Karpas-422 (cell line): ENCODE data around the gene FMNL2. TPM values are rescaled to one million over a fixed set of nuclear protein-coding genes. Genes with fewer than 3 reads are reported as not detected.

Experiments used
- DNase-seq: peaks from one replicate; pipeline ENCODE4 v3.0.0-alpha.2; 2015
- H2AFZ ChIP-seq: fragments of 200-600 bp; sonication (generic); 2 replicates; pipeline ENCODE4 v1.6.1; 2014; ENCODE audit warnings: antibody characterized with exemption, low read length, mixed read lengths
- H3K27ac ChIP-seq: fragments of 200-600 bp; sonication (generic); 2 replicates; pipeline ENCODE4 v1.5.1; 2014; ENCODE audit warnings: mild to moderate bottlenecking, low read length, moderate library complexity
- H3K27me3 ChIP-seq: fragments of 200-600 bp; sonication (generic); 2 replicates; pipeline ENCODE4 v1.6.1; 2014; ENCODE audit warnings: low read length, mixed read lengths
- H3K36me3 ChIP-seq: fragments of 200-600 bp; sonication (generic); 2 replicates; pipeline ENCODE4 v1.6.1; 2014; ENCODE audit warnings: low read length, mixed read lengths; ENCODE audit not compliant: insufficient read depth
- H3K4me1 ChIP-seq: fragments of 200-600 bp; sonication (generic); 2 replicates; pipeline ENCODE4 v1.6.1; 2014; ENCODE audit warnings: mild to moderate bottlenecking, low read length, mixed read lengths
- H3K4me2 ChIP-seq: fragments of 200-600 bp; sonication (generic); 2 replicates; pipeline ENCODE4 v1.6.1; 2014; ENCODE audit warnings: low read length, low read depth, mild to moderate bottlenecking; ENCODE audit not compliant: poor library complexity, severe bottlenecking
- H3K4me3 ChIP-seq: fragments of 200-600 bp; sonication (generic); 2 replicates; pipeline ENCODE4 v1.5.1; 2014; ENCODE audit warnings: mild to moderate bottlenecking, antibody characterized with exemption, low read length, mixed read lengths
- H3K79me2 ChIP-seq: fragments of 200-600 bp; sonication (generic); 2 replicates; pipeline ENCODE4 v1.6.1; 2014; ENCODE audit warnings: mild to moderate bottlenecking, low read length, mixed read lengths
- H3K9ac ChIP-seq: fragments of 200-600 bp; sonication (generic); 2 replicates; pipeline ENCODE4 v1.6.0; 2014; ENCODE audit warnings: low read length
- H3K9me2 ChIP-seq: fragments of 200-600 bp; sonication (generic), shearing (Covaris generic); replicated peaks from 2 replicates; pipeline ENCODE4 v1.6.0; 2014; ENCODE audit warnings: mild to moderate bottlenecking, low read length, moderate library complexity; ENCODE audit not compliant: insufficient read depth
- H3K9me3 ChIP-seq: fragments of 300-700, 200-600 bp; sonication (generic); 2 replicates; pipeline ENCODE4 v1.6.1; 2014; ENCODE audit warnings: low read length, mixed read lengths
- H4K20me1 ChIP-seq: fragments of 200-600 bp; sonication (generic); 2 replicates; pipeline ENCODE4 v1.6.1; 2014; ENCODE audit warnings: mild to moderate bottlenecking, antibody characterized with exemption, low read length, low read depth; ENCODE audit not compliant: insufficient read depth
- total RNA-seq: library from RNA; depleted of rRNA; stranded (reverse); fragments of >200 nt; shearing (Covaris generic); gene quantifications from 2 replicates; pipeline ENCODE4 v1.2.3, GENCODE V29; 2014; ENCODE audit warnings: low replicate concordance

Gene FMNL2
- total RNA-seq, 1 experiment from 2014 or later: 3.2 TPM

DNA sequence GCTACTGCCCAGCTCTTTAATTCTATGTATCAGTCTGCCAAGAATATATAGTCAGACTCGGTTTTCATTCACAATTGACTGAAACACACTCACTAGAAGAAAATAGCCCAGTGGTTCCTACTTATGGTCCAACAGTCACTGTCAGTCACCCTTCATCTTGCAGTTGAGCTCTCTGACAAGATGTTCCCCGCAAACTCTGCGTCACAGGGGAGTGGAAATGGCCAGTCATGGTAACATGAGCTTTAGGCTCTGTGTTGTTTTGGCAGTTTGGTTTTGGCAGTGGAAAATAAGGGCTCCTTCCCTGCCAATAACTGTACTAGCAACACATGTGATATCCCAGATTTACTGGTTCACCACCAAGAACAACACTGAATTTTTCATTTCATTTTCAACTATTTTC is 259.8 kb downstream of the FMNL2 start:
- Histone ChIP-seq H3K4me3 (no peak overlapping the region), H3K79me2 (no peaks in the 10 kb centered on the region), H3K4me2 (no peak overlapping the region), H2AFZ (no peak overlapping the region), H3K9me3 (no peaks in the 10 kb centered on the region), H3K36me3 (no peaks in the 10 kb centered on the region), H3K9ac (no peak overlapping the region), H3K4me1 (peaks cover 9% of the 10 kb centered on the region), H3K9me2 (no peaks in the 10 kb centered on the region), H4K20me1 (no peaks in the 10 kb centered on the region), H3K27me3 (no peaks in the 10 kb centered on the region), H3K27ac (no peak overlapping the region)
- DNase-seq: no peak

- H3K4me2 ChIP-seq: no peak overlapping the region
Measured at GRCh38 chr2:152598975-152599759, 264.2 kb downstream of the FMNL2 start.

GRCh38 chr2:152600051-152600657 is 265.2 kb downstream of the FMNL2 start:
- Histone ChIP-seq H3K9me3 (no peaks in the 10 kb centered on the region), H2AFZ (no peak overlapping the region), H3K27ac (no peak overlapping the region), H3K4me1 (no peaks in the 10 kb centered on the region), H4K20me1 (no peaks in the 10 kb centered on the region), H3K27me3 (no peaks in the 10 kb centered on the region), H3K36me3 (no peaks in the 10 kb centered on the region), H3K9me2 (no peaks in the 10 kb centered on the region), H3K9ac (no peak overlapping the region), H3K79me2 (no peaks in the 10 kb centered on the region), H3K4me2 (no peak overlapping the region), H3K4me3 (no peak overlapping the region)
- DNase-seq: no peak

More at GRCh38 chr2:152598975-152599759, 264.2 kb downstream of the FMNL2 start:
- Histone ChIP-seq H3K27ac (no peak overlapping the region), H2AFZ (no peak overlapping the region), H3K27me3 (no peaks in the 10 kb centered on the region), H4K20me1 (no peaks in the 10 kb centered on the region), H3K4me1 (peaks cover 6% of the 10 kb centered on the region), H3K79me2 (no peaks in the 10 kb centered on the region), H3K36me3 (no peaks in the 10 kb centered on the region), H3K9ac (no peak overlapping the region), H3K4me3 (no peak overlapping the region), H3K9me2 (no peaks in the 10 kb centered on the region), H3K9me3 (no peaks in the 10 kb centered on the region)
- no peak for DNase-seq

- no peak overlapping the region for H3K27ac ChIP-seq
- no peak for DNase-seq
- H3K9ac ChIP-seq: no peak overlapping the region
- no peaks in the 10 kb centered on the region for H3K9me2 ChIP-seq
- H3K4me1 ChIP-seq: no peaks in the 10 kb centered on the region
- H4K20me1 ChIP-seq: no peaks in the 10 kb centered on the region
- H3K36me3 ChIP-seq: no peaks in the 10 kb centered on the region
- no peak overlapping the region for H3K4me2 ChIP-seq
- H2AFZ ChIP-seq: no peak overlapping the region
- no peaks in the 10 kb centered on the region for H3K79me2 ChIP-seq
- no peak overlapping the region for H3K4me3 ChIP-seq
- no peaks in the 10 kb centered on the region for H3K27me3 ChIP-seq
- no peaks in the 10 kb centered on the region for H3K9me3 ChIP-seq
Measured at GRCh38 chr2:152600697-152601096, 265.7 kb downstream of the FMNL2 start.

GRCh38 chr2:152602750-152603149 is 267.8 kb downstream of the FMNL2 start:
- DNase-seq: no peak
- Histone ChIP-seq H3K79me2 (no peaks in the 10 kb centered on the region), H3K27me3 (no peaks in the 10 kb centered on the region)

DNA sequence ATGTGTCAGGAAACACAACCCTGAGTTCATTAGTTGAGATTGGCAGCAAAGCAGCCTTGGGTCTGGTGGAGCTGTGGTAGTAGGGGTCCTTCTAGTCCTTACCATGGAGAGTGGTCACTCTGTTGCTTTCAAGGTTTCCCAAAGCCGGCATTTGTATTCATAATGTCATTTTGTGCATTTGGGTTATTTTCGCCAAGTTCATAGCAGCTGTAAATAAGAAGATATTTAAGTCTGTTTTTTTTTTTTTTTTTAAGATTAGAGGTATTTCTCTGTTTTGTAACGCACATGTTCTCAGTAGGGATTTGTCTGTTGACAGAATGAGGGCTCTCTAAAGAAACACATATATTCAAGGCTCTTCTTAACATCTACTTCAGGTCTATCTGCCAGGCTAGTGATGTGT is 268.2 kb downstream of the FMNL2 start:
- H3K79me2 ChIP-seq: no peaks in the 10 kb centered on the region
- H3K4me2 ChIP-seq: no peak overlapping the region
- no peak for DNase-seq
- no peak overlapping the region for H3K4me3 ChIP-seq
- no peaks in the 10 kb centered on the region for H4K20me1 ChIP-seq
- no peaks in the 10 kb centered on the region for H3K4me1 ChIP-seq
- H3K9me3 ChIP-seq: no peaks in the 10 kb centered on the region
- no peaks in the 10 kb centered on the region for H3K27me3 ChIP-seq
- H3K9me2 ChIP-seq: no peaks in the 10 kb centered on the region
- H3K27ac ChIP-seq: no peak overlapping the region
- no peaks in the 10 kb centered on the region for H3K36me3 ChIP-seq
- no peak overlapping the region for H3K9ac ChIP-seq
- H2AFZ ChIP-seq: no peak overlapping the region

More at GRCh38 chr2:152602750-152603149, 267.8 kb downstream of the FMNL2 start:
- Histone ChIP-seq H3K4me1 (no peaks in the 10 kb centered on the region), H3K9ac (no peak overlapping the region), H2AFZ (no peak overlapping the region), H3K36me3 (no peaks in the 10 kb centered on the region), H3K27ac (no peak overlapping the region), H4K20me1 (no peaks in the 10 kb centered on the region), H3K4me2 (no peak overlapping the region), H3K4me3 (no peak overlapping the region), H3K9me2 (no peaks in the 10 kb centered on the region), H3K9me3 (no peaks in the 10 kb centered on the region)

GRCh38 chr2:152606081-152606480 is 271.1 kb downstream of the FMNL2 start:
- Histone ChIP-seq H3K9me3 (no peaks in the 10 kb centered on the region), H2AFZ (no peak overlapping the region), H3K36me3 (no peaks in the 10 kb centered on the region), H3K4me3 (no peak overlapping the region), H3K4me1 (no peaks in the 10 kb centered on the region), H3K4me2 (no peak overlapping the region), H3K9ac (no peak overlapping the region), H3K27me3 (no peaks in the 10 kb centered on the region), H4K20me1 (no peaks in the 10 kb centered on the region), H3K27ac (no peak overlapping the region), H3K9me2 (no peaks in the 10 kb centered on the region), H3K79me2 (no peaks in the 10 kb centered on the region)
- no peak for DNase-seq

DNA sequence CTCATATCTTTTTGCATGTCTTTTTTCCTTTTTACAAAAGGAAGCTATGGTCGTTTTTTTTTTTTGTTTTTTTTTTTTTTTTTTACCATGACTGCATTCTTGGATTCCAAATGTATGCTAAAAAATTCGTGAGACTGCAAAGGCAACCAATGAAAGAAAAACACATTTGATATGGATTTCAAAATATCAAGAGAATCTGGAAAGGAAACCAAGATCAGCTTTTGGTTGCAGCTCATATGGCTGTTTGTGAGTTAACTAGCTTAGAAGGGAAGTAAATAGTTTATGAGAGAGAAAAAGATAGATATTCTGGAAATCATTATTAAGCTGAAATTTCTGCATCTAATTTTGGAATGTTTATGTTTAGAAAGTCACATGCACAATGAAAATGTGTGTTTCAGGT is 272.0 kb downstream of the FMNL2 start:
- Histone ChIP-seq H3K27me3 (no peaks in the 10 kb centered on the region), H3K27ac (no peak overlapping the region), H3K4me3 (no peak overlapping the region), H3K36me3 (no peaks in the 10 kb centered on the region), H3K4me2 (no peak overlapping the region), H3K4me1 (peaks cover 8% of the 10 kb centered on the region), H3K9me3 (no peaks in the 10 kb centered on the region), H3K9ac (no peak overlapping the region), H3K9me2 (no peaks in the 10 kb centered on the region), H4K20me1 (no peaks in the 10 kb centered on the region), H2AFZ (no peak overlapping the region), H3K79me2 (no peaks in the 10 kb centered on the region)
- DNase-seq: no peak
